Activated T-helper 1 cell treated with anti-CD3 and anti-CD28 coated beads, Interleukin-12 subunit alpha, Interleukin-12 subunit beta, Interleukin-2, Interleukin-4 antibody, amounts not matched to agents 30 ng/mL and 10 ng/mL and 1 ng/mL, durations not matched to agents 14 hours and 24 hours and 36 hours (primary cell): ENCODE data around the gene ADAMTS9. TPM values are rescaled to one million over a fixed set of nuclear protein-coding genes. Genes with fewer than 3 reads are reported as not detected.

Source experiments
- DNase-seq: peaks from one replicate; pipeline ENCODE4 v3.0.0; 2021; ENCODE audit warnings: low spot score
- H3K27ac Mint-ChIP-seq: one replicate; pipeline ENCODE4 v1.8.0; 2021; ENCODE audit warnings: mild to moderate bottlenecking, mixed read lengths
- H3K27me3 Mint-ChIP-seq: one replicate; pipeline ENCODE4 v1.8.0; 2022; ENCODE audit warnings: mild to moderate bottlenecking, moderate library complexity, mixed read lengths; ENCODE audit not compliant: insufficient read depth
- H3K36me3 Mint-ChIP-seq: one replicate; pipeline ENCODE4 v1.8.0; 2021; ENCODE audit warnings: low read depth, mixed read lengths
- H3K4me1 Mint-ChIP-seq: one replicate; pipeline ENCODE4 v1.8.0; 2021; ENCODE audit warnings: low read depth, mixed read lengths
- H3K4me3 Mint-ChIP-seq: one replicate; pipeline ENCODE4 v1.8.0; 2021; ENCODE audit warnings: mild to moderate bottlenecking, moderate library complexity, mixed read lengths
- H3K9me3 Mint-ChIP-seq: one replicate; pipeline ENCODE4 v1.8.0; 2021; ENCODE audit warnings: mixed read lengths
- intact Hi-C: fragments of 100-400 bp; cut with micrococcal nuclease; formaldehyde crosslinking; loops from one replicate; pipeline ENCODE4 v1.15.1; 2024
- total RNA-seq: library from RNA; stranded (reverse); gene quantifications from 2 replicates; pipeline ENCODE4 v1.2.3, GENCODE V29; 2022

ADAMTS9 gene
- total RNA-seq, 1 donor from 2014 or later: not detected

DNA sequence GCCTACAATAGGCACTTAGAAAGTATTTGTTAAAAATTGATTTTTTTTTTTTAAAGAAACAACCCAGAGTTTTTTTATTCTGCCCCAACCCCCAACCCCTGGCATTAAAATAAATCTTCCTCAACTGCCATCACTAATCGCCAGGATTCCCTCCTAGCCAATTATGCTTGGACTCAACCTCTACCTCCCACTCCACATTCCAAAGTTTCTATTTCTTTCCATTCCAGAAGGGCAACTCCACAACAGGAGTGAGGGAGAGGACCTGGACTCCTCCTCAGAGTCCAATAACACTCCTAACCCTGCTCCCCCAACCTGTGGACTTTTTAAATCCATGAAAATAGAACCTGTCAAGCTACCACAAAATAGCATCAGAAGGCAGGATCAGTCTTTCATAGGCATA is 99.4 kb downstream of the ADAMTS9 start:
- Mint-ChIP-seq H3K4me3 (no peak overlapping the region), H3K36me3 (no peaks in the 10 kb centered on the region), H3K27me3 (no peaks in the 10 kb centered on the region), H3K4me1 (no peaks in the 10 kb centered on the region), H3K9me3 (no peaks in the 10 kb centered on the region), H3K27ac (no peak overlapping the region)
- DNase-seq: no peak
- intact Hi-C loops: no loop called here

DNA sequence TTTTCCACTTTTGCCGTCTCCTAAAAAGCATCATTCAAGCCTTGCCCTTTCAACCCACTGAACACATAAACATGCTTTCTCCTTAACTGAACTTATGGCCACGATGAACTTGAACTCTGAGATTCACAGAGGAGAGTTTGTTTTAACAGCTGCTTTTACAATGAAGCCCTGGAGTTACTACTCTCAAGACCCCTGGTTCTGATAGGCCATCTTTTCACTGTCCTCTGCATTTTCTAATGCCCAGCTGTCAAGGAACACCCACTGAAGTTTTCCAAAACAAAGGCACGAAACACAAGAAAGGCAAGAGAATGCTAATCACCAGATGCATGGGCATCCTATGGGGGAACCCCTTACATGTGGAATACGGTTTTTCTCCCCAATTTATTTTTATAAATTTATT is 100.8 kb downstream of the ADAMTS9 start:
- no peak for DNase-seq

DNA sequence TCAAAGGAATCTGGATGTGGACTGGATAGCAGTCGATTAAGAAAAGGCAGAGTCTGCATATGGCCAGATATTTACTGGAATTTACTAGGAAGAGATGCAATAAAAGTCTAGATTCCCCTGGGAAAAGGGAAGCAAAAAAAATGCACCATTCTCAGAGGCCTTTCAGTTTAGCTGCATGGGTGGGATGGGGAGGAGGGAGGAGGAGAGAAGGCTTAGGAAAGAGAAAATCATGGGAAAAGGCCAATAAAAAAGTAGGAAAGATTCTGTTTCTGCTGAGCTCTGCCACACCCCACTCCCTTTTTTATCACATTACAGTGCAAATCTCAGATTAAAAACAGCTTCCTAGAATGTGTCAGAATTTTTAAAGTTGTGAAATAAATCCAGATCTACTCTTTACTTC is 103.6 kb downstream of the ADAMTS9 start:
- intact Hi-C loops: no loop called here

More for the DNA sequence above, 100.8 kb downstream of the ADAMTS9 start:
- H3K9me3 Mint-ChIP-seq: no peaks in the 10 kb centered on the region
- H3K27me3 Mint-ChIP-seq: no peaks in the 10 kb centered on the region
- no peaks in the 10 kb centered on the region for H3K36me3 Mint-ChIP-seq
- H3K27ac Mint-ChIP-seq: no peak overlapping the region
- H3K4me3 Mint-ChIP-seq: no peak overlapping the region
- H3K4me1 Mint-ChIP-seq: no peaks in the 10 kb centered on the region
- intact Hi-C loops: no loop called here

DNA sequence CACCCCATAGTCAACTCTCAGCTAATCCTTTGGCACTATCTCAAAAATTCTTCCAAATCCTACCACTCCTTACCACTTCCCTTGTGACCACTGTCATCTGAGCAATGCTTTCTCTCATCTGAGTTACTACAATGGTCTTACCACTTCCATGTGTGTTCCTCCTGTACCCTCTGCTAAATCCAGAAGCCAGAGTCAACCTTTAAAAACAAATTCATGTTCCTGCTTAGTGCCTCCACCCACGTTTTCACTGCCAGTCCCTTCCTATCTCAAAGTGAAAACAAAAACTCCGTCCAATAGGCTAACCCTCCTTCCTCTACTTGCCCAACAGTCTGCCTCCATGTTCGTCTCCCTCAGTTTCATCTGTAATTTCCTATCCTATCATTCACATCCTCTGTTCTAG is 109.0 kb downstream of the ADAMTS9 start:
- intact Hi-C loops: no loop called here

More for the DNA sequence above, 103.6 kb downstream of the ADAMTS9 start:
- no peak overlapping the region for H3K27ac Mint-ChIP-seq
- no peak for DNase-seq
- H3K4me1 Mint-ChIP-seq: no peaks in the 10 kb centered on the region
- H3K9me3 Mint-ChIP-seq: no peaks in the 10 kb centered on the region
- no peaks in the 10 kb centered on the region for H3K36me3 Mint-ChIP-seq
- H3K4me3 Mint-ChIP-seq: no peak overlapping the region
- H3K27me3 Mint-ChIP-seq: no peaks in the 10 kb centered on the region

DNA sequence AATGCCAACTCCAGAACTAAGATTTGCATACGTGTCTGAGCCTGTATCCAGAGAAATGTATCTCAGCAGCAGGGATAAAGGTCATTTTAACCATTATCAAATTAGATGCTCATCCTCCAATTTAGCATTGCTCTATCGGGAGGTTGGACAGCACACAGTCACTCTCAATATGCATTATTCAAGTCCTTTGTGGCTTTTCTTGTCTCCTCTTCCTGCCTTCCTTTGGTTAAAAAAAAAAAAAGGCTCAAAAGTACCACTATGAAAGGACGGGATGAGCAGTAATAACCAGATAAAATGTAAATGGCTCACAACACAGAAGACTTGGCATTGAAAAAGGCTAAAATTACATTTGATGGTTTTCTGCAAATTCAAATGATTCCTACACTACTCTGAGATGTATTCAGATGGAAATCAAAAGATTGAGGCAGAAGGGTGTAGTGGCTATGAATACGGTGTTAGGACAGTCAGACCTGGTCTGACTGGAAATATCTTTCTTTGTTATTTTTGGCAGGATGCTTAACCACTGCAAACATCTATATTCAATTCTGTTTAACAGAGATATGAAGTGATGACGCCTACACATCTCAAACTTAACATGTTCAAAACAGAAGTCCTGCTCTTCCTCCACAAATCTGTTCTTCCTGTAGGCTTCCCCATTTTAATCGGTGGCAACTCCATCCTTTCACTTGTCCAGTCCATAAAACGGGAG is 109.6 kb downstream of the ADAMTS9 start:
- H3K9me3 Mint-ChIP-seq: no peaks in the 10 kb centered on the region
- H3K4me3 Mint-ChIP-seq: no peak overlapping the region
- H3K36me3 Mint-ChIP-seq: no peaks in the 10 kb centered on the region
- intact Hi-C loops: no loop called here
- no peaks in the 10 kb centered on the region for H3K27me3 Mint-ChIP-seq
- no peak for DNase-seq
- no peak overlapping the region for H3K27ac Mint-ChIP-seq
- H3K4me1 Mint-ChIP-seq: no peaks in the 10 kb centered on the region

More for the DNA sequence above, 109.0 kb downstream of the ADAMTS9 start:
- Mint-ChIP-seq H3K27ac (no peak overlapping the region), H3K4me1 (no peaks in the 10 kb centered on the region), H3K27me3 (no peaks in the 10 kb centered on the region), H3K36me3 (no peaks in the 10 kb centered on the region), H3K4me3 (no peak overlapping the region), H3K9me3 (no peaks in the 10 kb centered on the region)
- DNase-seq: no peak

DNA sequence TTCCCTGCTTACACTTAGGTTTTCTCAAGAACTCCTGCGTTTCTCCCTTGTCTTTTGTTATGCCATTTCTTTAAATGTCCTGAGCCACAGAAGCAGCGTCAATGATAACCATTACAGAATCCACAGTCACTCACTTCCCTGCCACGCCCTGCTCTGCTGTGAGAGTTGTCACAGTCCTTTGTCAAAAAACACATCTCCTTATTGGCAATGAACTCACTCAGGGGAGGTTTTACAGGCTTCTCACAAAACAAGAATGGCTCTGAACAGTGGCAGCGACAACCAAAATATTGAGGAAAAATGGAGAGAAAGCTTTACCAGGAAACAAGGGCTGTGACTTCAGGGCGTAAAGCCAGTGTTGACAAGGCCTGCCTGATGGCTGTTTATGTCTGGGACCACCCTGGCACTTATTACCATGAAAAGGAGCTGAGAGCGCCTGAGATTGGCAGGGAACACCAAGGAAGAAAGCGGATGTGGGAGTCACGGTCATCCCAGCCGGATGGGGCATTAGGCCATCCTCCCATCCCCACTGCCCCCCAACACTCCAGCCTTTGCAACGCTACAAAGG is 111.5 kb downstream of the ADAMTS9 start:
- no peak overlapping the region for H3K4me3 Mint-ChIP-seq
- no peak overlapping the region for H3K27ac Mint-ChIP-seq
- H3K27me3 Mint-ChIP-seq: no peaks in the 10 kb centered on the region
- H3K9me3 Mint-ChIP-seq: no peaks in the 10 kb centered on the region
- intact Hi-C loops: no loop called here
- H3K4me1 Mint-ChIP-seq: no peaks in the 10 kb centered on the region
- H3K36me3 Mint-ChIP-seq: no peaks in the 10 kb centered on the region
- DNase-seq: no peak

DNA sequence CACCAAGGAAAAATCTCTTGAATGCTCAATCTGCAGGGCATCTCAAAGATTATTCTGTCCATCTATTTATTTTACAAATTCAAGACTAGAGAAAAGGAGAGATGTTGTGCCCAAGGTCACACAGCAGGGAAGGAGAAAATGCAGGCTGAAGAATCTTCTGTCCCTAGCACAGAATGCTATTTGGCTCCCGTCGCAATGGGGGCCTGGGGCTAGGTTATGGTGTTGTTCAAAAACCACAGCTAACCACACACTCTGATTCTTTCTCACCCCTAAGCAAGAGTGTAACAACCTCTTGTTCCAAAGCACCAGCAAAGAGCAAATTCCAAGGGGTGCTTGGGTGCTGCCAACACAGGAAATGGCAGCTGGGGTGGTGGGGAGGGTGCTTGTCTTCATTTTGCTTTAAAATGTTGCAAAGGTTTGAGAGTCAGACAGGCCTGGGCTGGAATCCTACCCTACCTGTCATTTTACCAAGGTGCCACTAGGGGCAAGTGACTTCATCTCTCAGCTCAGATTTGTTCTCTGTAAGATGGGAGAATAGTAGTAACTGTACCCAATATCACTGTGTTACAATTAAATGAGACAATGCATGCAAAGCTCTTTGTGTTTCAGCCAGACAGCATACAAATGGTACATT is 112.5 kb downstream of the ADAMTS9 start:
- no peak overlapping the region for H3K4me3 Mint-ChIP-seq
- H3K36me3 Mint-ChIP-seq: no peaks in the 10 kb centered on the region
- no peaks in the 10 kb centered on the region for H3K9me3 Mint-ChIP-seq
- no peak overlapping the region for H3K27ac Mint-ChIP-seq
- H3K4me1 Mint-ChIP-seq: no peaks in the 10 kb centered on the region
- intact Hi-C loops: no loop called here
- H3K27me3 Mint-ChIP-seq: no peaks in the 10 kb centered on the region
- no peak for DNase-seq

DNA sequence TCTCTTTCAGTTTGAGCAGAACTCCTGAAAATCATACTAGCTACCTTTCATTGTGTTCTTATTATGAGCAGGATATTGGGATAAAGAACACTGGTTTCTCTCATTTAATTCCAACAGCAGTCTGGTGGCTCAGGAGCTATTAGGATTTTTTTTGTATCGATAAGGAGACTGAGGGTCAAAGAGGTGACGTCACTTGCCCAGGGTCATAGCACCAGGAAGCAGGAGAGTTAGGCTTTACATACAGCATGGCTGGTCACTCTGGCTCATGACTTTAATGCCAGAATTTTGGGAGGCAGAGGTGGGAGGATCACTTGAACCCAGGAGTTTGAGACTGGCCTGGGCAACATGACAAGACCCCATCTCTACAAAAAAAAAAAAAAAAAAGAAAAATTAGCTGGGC is 113.6 kb downstream of the ADAMTS9 start:
- Mint-ChIP-seq H3K27ac (no peak overlapping the region), H3K9me3 (no peaks in the 10 kb centered on the region), H3K4me3 (no peak overlapping the region), H3K4me1 (no peaks in the 10 kb centered on the region), H3K27me3 (no peaks in the 10 kb centered on the region), H3K36me3 (no peaks in the 10 kb centered on the region)
- no peak for DNase-seq
- intact Hi-C loops: no loop called here

DNA sequence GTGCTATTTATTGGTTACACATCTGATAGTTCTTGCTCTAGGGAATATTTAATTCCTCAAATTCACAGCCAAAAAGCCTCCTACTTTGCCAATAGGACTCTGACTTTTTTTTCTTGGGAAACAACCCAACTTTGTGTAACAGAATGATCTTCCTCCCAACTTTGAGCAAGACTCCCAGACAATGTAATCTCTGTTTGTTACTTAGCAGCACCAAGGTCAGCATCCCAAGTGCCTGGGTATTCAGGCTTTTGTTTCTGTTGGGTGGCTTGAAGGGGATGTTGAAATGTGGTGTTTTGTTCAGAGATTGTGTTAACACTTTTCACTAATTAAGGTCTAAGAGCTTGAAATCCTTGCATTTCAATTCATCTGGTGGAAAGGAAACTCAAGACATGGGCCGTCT is 115.8 kb downstream of the ADAMTS9 start:
- Mint-ChIP-seq H3K27ac (no peak overlapping the region), H3K4me1 (no peaks in the 10 kb centered on the region), H3K9me3 (no peaks in the 10 kb centered on the region), H3K27me3 (no peaks in the 10 kb centered on the region), H3K36me3 (no peaks in the 10 kb centered on the region), H3K4me3 (no peak overlapping the region)
- intact Hi-C loops: no loop called here
- no peak for DNase-seq

DNA sequence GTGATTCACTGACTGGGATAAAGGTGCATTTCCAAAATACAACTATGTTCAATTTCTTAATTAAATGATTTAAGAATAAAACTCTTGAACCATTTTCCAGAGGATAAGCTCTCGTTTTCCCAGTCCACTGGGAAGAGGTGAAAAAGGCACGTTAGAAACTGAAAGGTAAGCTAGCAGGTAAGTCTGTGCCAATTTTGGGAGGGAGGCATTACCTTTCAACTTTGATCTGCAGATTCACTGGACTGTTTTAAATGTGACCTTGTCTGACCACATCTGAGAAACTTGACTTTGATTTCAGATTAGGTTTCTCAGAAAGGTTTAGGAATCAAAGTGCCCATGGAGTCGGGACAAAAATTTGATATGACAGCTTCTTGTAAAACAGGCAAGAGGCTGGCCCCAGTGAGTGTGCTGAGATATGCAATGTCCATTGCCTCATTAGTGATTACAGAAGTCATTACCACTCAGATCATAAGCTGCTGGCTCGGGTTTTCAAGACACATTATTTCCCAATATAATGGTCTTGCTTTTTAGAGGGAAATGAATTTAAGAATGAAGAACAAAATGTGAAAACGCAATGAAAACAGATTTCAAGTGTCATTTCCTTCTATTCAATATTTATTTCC is 118.8 kb downstream of the ADAMTS9 start:
- Mint-ChIP-seq H3K4me3 (no peak overlapping the region), H3K36me3 (no peaks in the 10 kb centered on the region), H3K9me3 (no peaks in the 10 kb centered on the region), H3K4me1 (no peaks in the 10 kb centered on the region), H3K27ac (no peak overlapping the region), H3K27me3 (no peaks in the 10 kb centered on the region)
- DNase-seq: no peak
- intact Hi-C loops: no loop called here

DNA sequence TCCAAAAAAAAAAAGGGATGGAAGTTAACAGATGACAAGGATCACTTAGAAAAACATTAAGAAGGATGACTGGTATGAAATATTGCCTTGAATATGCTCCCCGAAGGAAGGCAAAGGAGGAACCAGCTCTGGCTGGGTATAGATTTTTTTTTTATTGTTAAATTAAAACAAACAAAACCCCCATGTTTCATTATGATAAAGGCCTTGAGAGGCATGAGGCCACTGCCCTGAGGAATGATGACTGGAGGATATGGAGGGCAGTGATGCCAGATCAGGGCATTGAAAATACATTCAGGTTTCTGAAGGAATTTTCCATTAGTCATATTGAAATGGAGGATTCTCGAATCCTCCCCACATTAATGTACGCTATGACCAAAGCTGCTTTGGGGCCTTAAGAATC is 120.9 kb downstream of the ADAMTS9 start:
- Mint-ChIP-seq H3K36me3 (no peaks in the 10 kb centered on the region), H3K9me3 (no peaks in the 10 kb centered on the region), H3K4me1 (no peaks in the 10 kb centered on the region), H3K27ac (no peak overlapping the region), H3K4me3 (no peak overlapping the region), H3K27me3 (no peaks in the 10 kb centered on the region)
- intact Hi-C loops: no loop called here
- DNase-seq: no peak

DNA sequence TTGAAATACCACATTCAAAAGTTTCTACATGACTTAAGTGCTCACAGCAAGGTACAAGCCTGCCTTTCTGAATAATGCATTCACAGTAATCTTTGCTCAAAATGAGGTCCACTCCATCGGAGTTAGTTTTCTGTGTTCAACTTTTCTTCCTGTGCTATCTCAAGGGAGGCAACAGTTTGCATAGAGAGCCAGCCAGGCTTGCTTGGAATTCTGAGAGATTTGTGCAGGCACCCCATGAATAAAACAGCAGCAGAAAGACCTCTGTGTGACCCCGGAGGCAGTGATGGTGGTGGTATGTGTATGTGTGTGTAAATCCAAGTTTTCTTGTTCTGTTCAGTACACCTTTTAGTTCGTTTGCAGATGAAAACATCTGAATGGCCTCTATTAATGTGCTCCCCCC is 124.0 kb downstream of the ADAMTS9 start:
- Mint-ChIP-seq H3K36me3 (no peaks in the 10 kb centered on the region), H3K4me3 (no peak overlapping the region), H3K27me3 (no peaks in the 10 kb centered on the region), H3K4me1 (no peaks in the 10 kb centered on the region), H3K27ac (no peak overlapping the region), H3K9me3 (no peaks in the 10 kb centered on the region)
- intact Hi-C loops: no loop called here
- DNase-seq: no peak

DNA sequence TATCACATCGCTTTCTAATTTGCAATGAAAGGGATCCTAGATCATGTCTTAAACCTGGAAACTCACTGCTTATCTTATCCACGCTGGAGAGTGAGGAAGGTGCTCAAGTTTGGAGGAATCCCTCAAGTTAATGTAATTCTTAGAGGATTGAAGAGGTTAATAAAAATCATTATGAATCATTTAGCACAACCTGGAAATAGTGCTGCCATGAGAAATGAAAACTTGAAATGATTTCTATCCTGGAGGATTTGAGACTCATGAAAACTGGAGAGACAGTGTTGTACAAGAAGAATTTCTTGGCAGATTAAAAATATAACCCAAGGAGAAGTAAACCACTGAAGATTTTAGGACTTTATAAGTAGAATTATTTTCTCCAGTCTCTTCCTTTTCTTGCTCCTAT is 125.9 kb downstream of the ADAMTS9 start:
- H3K27ac Mint-ChIP-seq: no peak overlapping the region
- no peaks in the 10 kb centered on the region for H3K36me3 Mint-ChIP-seq
- H3K27me3 Mint-ChIP-seq: no peaks in the 10 kb centered on the region
- intact Hi-C loops: no loop called here
- H3K4me3 Mint-ChIP-seq: no peak overlapping the region
- no peak for DNase-seq
- no peaks in the 10 kb centered on the region for H3K9me3 Mint-ChIP-seq
- no peaks in the 10 kb centered on the region for H3K4me1 Mint-ChIP-seq
